Myocyte (in vitro differentiated cells): ENCODE measurements around the gene RNU6-1. TPM values are rescaled to one million over a fixed set of nuclear protein-coding genes. Genes with fewer than 3 reads are reported as not detected.

Experiments
- DNase-seq: peaks from one replicate; pipeline ENCODE4 v3.0.0-alpha.2; 2012; ENCODE audit warnings: low read depth
- total RNA-seq: library from RNA; depleted of rRNA; stranded (reverse); fragments of >200 nt; gene quantifications from 2 replicates; pipeline ENCODE4 v1.2.3, GENCODE V29; 2014

Gene RNU6-1
- total RNA-seq, 1 donor from 2014 or later = not detected

DNA sequence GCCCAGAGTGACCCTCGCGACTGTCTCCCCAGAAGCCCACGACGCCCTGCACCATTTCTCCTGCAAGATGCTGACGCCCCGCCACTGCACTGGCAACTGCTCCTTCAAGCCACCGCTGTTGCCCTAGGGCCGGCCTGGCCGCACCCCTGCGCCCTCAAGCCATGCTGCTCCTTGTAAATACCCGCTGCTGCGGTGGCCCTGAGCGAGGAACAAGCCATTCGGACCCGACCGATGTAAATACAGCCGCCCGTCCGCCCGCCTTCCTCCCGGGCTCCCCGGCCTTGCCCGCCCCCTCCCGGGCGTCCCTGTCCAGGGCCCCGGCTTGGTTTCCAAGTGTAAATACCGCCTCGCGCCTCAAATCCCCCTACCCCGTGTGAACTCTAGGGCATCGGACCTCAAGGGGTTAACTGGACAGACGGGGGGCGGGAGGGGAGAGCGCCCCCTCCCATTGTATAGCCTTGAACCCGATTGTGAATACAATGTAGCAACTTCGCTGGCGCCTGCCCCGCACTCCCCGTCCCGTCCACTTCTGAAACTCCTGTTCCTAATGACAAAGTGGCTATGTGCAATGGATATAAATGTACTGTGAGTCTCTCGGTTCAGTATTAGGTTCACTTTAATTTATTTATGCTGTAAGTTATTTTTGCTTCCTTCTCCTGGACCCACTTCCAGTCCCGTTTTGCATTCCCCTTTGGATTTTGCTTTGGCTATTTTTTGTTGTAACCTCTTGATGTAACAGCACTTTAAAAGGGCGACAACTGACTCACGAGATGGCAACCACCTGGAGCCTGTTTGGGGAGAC, 5.9 kb downstream of the RNU6-1 start:
- peak; percentile 33 for DNase-seq

DNA sequence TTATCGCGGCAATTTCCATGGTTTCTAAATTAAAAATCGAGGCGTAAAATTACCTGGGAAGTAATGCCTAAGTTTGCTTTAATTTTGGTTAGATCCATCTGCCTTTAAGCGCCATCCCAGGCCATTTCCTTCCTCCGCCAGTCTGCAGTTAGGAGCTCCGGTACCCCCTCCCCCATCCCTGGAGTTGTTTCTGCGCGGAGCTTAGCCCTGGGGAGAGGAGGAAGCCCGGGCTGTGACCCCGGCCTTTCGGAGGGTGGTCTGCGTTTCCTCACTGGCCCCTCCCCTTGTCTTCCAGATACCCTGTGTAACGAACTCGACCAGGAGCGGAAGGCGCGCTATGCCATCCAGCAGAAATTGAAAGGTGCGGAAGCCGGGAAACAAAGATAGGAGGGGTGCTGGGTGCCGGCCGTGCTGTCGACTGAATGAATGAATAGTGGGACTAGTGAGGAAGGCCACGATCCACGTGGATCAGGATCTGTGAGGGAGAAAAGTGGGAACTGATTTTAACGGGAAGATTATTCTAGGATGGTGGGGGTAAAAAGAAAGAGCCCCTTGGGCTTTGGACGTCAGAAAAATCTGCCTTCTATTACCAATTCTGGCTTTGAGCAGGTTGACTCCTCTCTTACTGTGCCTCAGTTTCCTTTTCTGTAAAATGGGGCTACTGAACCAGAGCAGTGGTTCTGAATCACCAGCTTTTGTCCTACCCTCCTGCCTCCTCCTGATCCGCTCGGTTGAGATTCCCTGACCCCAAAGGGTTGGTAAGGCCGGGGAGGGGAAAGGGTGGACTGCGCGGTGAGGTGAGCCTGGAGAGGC, 6.7 kb downstream of the RNU6-1 start:
- DNase-seq = no peak

- peak; percentile 33 for DNase-seq
Measured at GRCh38 chr15:67832031-67832551, 7.8 kb downstream of the RNU6-1 start.

DNA sequence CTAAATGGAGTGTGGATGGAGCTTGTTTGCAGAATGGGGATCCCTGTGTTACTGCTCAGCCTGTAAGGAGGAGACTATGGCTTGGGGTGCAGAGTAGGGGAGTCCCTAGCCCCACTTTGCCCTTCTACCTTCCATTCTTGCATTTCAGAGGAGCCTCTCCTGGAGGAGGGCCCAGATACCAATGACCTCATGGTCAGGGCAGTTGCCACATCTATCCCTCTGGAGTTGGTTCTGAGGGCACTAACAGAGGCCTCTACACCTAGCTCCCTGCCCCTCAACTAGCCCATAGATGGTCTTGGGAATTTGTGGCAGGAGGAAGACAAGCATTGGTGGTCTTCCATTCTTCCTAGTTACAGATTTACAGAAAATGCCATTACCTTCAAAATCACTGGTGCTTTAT, 8.5 kb downstream of the RNU6-1 start:
- no peak for DNase-seq

DNA sequence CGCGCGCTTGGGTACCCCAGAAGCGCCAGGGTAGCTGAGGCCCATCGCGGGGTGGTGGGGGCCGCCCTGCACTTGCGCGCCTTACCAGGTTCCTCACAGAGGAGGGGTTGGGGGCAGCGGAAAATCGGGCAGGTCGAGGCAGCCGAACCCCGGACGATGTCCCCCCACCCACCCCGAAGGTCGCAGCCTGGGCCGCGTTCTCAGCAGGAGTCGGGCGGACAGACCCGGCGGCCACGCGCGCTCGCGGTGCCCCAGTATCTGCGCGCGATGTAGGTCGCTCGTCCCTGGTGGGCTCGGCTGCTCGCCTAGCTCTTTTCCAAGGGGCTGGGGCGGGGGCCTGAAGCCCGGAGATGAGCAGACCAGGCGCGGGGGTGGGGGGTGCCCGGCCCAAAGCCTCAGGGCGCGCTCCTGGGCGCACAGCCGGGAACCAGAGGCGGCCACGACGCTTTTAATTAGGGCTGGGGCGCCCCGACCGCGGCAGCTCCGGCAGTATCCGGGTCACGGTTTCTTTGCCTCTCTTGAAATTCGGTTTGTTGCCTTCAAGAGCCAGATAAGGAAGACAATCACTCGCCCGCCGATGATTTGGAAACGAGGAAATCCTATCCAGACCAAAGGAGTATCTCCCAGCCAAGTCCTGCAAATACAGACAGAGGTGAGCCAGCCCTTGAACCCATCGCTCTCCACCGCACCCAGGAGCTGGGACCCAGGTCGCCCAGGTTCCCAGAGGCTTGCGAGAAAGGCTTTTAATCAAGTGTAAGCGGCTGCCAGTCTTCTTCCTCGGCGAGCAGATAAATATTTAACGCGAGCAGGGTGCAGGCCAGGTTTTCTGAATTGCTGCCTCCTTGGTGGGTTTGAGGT, 10.0 kb downstream of the RNU6-1 start:
- no peak for DNase-seq

DNA sequence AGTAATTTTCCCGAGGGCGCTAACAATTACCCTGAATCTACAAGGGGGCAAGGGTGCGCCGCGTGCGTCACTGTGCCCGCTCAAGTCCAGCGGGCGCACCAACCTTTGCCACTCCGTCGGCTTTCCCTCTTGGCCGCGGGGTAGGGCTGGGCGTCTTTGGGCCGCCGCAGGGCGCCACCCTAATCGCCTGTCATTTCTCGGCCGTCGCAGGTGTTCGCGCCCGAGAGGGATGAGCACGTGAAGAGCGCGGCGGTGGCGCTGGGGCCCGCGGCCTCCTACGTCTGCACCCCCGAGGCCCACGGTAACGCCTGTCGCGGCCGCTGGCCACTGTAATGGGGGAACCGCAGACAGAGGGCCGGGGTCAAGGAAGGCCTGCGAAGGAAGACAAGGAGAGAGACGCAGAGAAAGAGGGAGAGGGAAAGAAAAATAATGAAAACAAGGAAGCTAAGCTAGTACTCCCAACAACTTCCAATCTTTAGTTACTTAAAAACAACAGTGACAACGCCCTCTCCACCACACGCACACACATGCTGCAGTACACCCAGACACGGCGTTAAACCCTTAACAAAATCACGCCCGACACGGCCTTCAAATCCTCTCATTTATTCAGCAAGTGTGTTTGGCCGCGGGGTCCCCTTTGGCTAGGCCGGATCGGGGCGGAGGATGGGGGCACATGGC, 10.7 kb downstream of the RNU6-1 start:
- no peak for DNase-seq

DNA sequence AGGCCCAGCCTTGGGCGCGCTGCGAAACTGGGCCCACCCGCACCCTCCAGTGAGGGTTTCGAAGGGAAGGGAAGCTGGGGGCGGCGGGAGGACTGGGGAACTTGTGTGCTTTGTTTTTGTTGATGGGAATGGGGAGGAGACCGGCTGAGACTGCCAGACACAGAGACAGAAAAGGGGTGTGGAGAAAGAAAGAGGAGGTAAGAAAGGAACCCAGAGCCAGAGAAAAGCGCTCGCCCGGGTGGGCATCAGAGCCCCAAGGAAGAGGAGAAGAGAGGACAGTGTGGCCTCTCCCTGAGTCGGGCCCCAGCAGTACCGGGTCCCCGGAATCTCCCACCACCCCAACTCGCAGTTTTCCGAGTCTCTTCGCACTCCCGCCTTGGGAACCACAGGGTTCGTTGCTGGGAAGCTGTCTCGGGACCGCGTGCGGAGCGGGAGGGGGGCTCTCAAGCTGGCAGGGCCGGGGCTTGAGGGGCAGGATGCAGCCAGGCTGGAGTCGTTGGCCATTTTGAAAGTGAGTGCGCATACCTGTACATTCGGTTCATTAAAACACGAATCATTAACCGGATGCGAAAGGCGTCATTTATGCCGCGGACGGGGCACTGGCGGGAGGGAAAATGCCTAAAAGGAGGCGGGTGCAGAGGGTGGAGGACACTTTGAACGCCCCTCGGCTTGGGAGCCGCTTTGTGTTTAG, 11.4 kb downstream of the RNU6-1 start:
- no peak for DNase-seq

DNA sequence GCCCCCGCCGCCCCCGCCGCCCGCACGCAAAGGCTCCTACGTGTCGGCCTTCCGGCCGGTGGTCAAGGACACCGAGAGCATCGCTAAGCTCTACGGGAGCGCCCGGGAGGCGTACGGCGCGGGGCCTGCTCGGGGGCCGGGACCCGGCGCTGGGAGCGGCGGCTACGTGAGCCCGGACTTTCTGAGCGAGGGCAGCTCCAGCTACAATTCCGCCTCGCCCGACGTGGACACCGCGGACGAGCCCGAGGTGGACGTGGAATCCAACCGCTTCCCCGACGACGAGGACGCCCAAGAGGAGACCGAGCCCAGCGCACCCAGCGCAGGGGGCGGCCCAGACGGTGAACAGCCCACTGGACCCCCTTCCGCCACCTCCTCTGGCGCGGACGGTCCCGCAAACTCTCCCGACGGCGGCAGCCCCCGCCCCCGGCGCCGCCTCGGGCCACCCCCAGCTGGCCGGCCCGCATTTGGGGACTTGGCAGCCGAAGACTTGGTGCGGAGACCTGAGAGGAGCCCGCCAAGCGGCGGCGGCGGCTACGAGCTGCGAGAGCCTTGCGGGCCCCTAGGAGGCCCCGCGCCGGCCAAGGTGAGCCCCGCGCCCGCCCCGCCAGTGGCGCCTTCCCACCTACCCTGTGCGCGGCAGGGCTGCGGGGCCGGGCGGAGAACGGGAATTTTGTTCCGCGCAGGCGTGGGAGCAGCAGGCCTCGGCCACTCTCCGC, 12.1 kb downstream of the RNU6-1 start:
- DNase-seq = no peak

DNA sequence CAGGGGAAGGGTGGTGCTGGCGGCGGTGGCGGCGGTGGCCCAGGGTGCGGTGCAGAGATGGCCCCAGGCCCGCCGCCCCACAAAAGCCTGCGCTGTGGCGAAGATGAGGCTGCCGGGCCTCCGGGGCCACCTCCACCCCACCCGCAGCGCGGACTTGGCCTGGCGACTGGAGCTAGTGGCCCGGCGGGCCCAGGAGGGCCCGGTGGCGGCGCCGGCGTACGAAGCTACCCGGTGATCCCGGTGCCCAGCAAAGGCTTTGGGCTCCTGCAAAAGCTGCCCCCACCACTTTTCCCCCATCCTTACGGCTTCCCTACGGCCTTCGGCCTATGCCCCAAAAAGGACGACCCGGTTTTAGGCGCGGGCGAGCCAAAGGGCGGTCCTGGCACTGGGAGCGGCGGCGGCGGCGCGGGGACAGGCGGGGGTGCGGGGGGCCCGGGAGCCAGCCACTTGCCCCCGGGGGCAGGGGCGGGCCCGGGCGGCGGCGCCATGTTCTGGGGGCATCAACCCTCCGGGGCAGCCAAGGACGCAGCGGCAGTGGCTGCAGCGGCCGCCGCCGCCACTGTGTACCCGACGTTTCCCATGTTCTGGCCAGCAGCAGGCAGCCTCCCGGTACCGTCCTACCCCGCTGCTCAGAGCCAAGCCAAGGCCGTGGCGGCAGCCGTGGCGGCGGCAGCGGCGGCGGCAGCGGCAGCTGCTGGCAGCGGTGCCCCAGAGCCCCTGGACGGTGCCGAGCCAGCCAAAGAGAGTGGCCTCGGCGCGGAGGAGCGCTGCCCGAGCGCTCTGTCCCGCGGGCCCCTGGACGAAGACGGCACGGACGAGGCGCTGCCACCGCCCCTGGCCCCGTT, 12.9 kb downstream of the RNU6-1 start:
- DNase-seq = no peak

DNA sequence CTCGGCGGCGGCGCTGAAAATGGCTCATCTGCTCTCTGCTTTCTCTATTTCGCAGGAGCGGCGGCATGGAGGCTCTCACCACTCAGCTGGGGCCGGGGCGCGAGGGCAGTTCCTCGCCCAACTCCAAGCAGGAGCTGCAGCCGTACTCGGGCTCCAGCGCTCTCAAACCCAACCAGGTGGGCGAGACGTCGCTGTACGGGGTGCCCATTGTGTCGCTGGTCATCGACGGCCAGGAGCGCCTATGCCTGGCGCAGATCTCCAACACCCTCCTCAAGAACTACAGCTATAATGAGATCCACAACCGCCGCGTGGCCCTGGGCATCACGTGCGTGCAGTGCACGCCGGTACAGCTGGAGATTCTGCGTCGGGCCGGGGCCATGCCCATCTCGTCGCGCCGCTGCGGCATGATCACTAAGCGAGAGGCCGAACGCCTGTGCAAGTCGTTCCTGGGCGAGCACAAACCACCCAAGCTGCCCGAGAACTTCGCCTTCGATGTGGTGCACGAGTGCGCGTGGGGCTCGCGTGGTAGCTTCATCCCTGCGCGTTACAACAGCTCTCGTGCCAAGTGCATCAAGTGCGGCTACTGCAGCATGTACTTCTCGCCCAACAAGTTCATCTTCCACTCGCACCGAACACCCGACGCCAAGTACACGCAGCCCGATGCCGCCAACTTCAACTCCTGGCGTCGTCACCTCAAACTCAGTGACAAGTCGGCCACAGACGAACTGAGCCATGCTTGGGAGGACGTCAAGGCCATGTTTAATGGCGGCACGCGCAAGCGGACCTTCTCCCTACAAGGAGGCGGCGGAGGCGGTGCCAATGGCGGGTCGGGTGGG, 13.7 kb downstream of the RNU6-1 start:
- no peak for DNase-seq

DNA sequence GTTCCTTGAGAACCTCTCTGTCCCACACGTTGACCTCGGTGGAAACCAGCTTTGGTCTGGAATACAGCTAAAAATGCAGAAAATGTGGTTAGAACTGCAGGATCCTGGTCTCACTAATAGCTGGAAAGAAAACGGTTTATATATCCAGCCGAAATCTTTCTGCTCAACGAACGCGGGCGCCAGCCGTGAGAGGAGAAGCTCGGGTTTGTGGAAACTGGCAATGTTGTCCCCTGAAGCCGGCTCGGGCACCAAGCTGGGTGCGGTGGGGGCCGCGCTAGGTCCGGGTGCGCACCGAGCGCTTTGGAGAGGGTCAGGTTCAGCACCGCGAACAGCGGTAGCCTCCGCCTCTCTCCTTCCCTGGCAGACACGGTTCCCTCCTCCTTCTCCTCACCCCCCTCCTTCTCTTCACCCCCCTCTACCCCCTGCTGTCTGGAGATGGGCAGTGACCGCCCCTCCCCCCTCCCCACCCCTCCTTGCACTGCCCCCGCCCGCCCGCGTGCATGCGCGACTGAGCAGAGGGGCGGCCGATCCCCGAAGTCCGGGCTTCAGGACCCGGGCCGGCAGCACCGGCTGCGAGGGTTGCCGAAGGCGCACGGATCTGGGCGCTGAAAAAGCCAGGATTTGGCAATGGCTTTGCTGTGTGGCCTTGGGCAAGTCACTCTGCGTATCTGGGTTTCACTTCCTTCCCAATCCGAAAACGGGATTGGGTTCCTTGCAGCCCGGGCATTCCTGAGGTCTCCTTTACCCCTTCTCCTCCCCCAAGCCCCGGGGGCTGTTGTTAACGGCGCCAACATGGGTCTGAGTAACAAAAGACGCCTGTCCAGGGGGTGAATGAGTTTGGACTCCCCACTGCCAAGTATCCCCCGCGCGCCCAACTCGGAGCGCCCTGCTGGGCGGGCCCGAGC, 14.6 kb downstream of the RNU6-1 start, which contains the start of gene SKOR1:
SKOR1 (plus strand) TSS at position 534 of the 905 bp plus-strand sequence; CDS start at position 628, 94 bp downstream.
- peak; percentile 53 for DNase-seq

DNA sequence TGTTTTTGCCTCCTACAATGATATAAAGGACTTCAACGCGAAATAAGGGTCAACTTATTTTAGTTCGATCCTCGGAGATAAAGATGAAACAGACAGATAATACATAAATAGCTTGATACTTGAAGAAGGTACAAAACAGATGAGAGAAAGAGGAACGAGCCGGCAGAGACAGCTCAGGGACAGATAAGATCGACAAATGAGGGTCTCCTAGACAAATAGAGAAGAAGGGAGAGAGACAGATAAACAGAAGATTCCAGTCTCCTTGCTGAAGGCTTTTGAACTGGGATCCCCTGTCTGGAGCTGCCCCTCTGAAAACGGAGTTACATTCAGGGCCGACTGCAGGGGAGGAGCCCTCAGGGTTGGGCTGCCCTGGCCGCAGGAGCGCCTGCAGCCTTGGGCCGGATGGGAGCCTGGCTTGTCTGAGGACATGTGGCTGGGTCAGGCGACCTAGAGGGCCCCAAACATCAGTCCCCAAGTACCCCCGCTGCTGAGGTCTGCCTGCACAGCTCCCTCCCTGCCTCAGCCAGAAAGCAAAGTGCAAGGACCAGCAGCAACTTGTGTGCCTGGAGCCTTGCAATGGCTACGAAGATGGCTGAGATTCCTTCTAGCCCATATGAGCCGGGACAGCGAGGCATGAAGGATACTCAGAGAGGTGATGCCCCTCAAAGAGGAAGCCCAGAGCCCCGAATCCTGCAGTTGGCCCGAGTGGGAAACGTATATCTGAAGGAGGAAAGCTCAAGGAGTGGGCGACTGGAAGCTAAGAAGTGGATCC, 15.5 kb downstream of the RNU6-1 start:
- DNase-seq = no peak

DNA sequence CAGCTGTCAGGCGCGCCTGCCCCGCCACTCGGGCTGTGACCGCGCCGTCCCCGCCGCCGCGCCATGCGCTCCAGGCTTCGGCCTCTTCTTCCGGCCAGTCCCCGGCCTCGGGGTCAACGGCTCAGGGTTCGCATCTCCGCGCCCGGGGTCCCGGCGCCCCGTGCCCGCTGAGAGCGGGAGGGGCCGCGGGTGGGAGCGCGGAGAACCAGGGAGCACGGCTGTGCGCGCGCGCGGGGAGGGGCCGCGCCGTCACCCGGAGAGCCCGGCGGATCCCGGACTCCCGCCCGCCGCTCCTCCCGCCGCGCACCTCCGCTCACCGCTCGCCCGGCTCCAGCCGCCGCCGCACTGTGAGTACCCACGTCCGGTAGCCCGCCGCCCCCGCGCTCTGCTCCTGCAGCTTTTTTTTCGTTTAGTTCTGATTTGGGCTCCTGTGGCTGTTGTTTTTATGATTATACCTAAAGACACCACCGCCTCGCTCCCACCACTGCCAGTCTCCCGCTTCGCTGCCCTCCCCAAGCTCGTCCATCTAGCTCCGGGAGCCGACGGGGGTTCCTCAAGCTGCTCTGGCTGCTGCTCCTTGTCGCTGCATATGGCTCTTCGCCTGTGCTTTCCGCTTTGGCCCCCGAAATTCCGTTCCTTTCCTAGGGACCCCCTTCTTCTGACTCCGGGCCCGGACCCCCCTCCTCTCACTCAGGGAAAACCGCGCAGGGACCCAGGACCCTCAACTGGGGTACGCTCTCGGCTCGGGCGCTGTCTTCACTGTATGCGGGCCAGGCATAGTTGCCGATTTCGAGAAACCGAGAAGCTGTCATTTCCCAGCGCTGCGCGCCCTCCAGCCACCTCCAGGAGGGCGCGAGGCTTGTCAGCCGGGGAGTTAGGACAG, 16.3 kb downstream of the RNU6-1 start:
- no peak for DNase-seq

GRCh38 chr15:67822537-67823313, 17.1 kb downstream of the RNU6-1 start:
- DNase-seq = no peak
